Measurements from ENCODE around the gene YBEY.

DNA sequence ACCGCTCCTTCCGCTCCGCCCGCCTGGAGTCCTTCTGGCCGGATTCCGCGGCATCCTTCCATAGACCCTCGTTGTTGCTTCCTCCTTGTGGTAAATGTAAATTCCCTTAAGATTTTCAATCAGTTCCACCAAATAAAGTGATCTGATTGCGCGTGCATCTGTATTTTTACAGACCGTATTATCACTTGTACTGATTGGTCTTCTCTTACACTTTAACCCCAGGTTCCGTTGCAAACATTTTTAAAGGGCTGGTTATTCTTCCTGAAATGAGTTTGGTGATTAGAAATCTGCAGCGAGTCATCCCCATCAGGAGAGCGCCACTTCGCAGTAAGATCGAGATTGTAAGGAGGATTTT lies 483 bp downstream of the YBEY start:
- TF ChIP-seq CTCF (IDR thresholded peaks at IDR 0.05) (no peak), EP300 (IDR thresholded peaks at IDR 0.05) (no peak), POLR2A (IDR thresholded peaks at IDR 0.05) (no peak)

All from ovary (tissue), 3 donors.